ENCODE data around the gene STN1. TPM values are rescaled to one million over a fixed set of nuclear protein-coding genes. Genes with fewer than 3 reads are reported as not detected.

The STN1 gene
- total and polyA plus RNA-seq, 9 of the 15 experiments (the other 6 are each of a cell fraction or from before 2014, with no cell fraction given): 9.1 to 19.6 (median 13.8) TPM

DNA sequence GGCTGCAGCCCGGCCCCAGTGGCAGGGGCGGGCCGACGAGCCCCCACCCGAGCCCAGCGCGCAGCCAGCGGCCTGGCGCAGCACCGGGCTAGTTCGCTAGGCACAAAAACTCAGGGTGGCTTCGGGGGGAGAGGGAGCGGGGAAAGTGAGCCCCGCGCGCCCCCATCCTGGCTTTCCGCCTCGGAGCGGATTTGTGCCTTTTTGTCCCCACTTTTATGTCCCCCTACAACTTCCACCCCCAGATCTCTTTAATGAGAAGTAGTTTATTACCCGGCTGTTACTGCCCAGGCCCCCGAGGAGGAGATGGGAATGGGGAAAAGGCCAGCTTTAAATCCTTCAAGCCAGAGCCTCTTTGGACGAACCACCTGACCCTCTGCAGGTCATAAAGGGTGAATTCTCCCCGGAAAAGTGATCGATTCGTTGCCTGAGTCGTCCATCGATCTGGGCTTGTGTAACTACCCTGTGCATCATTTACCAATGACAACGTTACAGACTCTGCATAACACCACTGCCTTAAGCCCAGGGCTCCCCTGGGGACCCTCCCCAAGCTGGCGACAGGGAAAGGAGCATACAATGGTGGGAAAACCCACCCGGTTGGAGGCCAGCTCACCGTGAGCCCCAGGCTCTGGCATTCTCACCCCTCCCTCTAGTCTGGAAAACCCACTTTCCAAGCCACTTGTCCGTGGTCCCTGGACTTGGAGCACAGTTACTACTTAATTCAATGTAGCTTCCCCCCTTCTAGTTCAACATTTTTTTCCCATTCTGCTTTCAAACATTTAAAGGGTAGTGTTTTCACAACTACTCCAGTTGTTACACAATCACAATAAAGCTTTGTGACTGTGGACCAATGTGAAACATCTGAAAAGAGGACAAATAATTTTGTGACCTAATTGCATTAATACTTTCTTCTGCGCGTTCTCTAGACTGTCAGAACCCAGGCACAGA lies 61.9 kb downstream of the STN1 start:
- ATAC-seq: no peak
- H3K4me3 ChIP-seq: no peak overlapping the region
- BruUV-seq (replicated peaks): no TSS peak
- no peaks in the 10 kb centered on the region for H4K20me1 ChIP-seq (replicated peaks; ENCODE audit: control insufficient read depth, insufficient read depth, low read length)
- DNase-seq (ENCODE audit: extremely low read depth in 1 of 4, low spot score in 3 of 4): no peak
- no peak overlapping the region for H3K4me2 ChIP-seq (ENCODE audit: insufficient read depth, low read length)
- ChIA-PET POLR2A (no interaction called here), CTCF (ENCODE audit: low intra/inter-chr PET ratio) (no interaction called here)
- no peaks in the 10 kb centered on the region for H3K9me1 ChIP-seq (ENCODE audit: control insufficient read depth, insufficient read depth, low read length)
- H2AFZ ChIP-seq (ENCODE audit: low read depth, low read length): no peak overlapping the region
- H3K36me3 ChIP-seq (ENCODE audit: control insufficient read depth, insufficient read depth, low read length): no peaks in the 10 kb centered on the region
- H3K4me1 ChIP-seq (replicated peaks in 1 of 2; ENCODE audit: control insufficient read depth in 2 of 2, insufficient read depth in 2 of 2, low read length in 2 of 2): peaks cover 0 to 7% of the 10 kb centered on the region in 2 experiments; a peak in 1 of 5 replicates
- in situ Hi-C loops (cut with MboI): loop anchor here (25.0 kb wide), 1 partner anchor 269 kb away; no protein-coding TSS in a partner anchor
- TF ChIP-seq, protein P1, sequence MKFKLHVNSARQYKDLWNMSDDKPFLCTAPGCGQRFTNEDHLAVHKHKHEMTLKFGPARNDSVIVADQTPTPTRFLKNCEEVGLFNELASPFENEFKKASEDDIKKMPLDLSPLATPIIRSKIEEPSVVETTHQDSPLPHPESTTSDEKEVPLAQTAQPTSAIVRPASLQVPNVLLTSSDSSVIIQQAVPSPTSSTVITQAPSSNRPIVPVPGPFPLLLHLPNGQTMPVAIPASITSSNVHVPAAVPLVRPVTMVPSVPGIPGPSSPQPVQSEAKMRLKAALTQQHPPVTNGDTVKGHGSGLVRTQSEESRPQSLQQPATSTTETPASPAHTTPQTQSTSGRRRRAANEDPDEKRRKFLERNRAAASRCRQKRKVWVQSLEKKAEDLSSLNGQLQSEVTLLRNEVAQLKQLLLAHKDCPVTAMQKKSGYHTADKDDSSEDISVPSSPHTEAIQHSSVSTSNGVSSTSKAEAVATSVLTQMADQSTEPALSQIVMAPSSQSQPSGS (CRISPR knock-in tag; IDR thresholded peaks at IDR 0.05): no peak
- TF ChIP-seq HNRNPUL1 (IDR thresholded peaks at IDR 0.05; ENCODE audit: low read length): no peak
- no peak for TF ChIP-seq ZNF316 (IDR thresholded peaks at IDR 0.05)
- no peak for TF ChIP-seq RBM15 (IDR thresholded peaks at IDR 0.05; ENCODE audit: insufficient read depth, low read length)
- H3K9me3 ChIP-seq (replicated peaks; ENCODE audit: control insufficient read depth, insufficient read depth, low read depth, low read length): no peaks in the 10 kb centered on the region
- FAIRE-seq: no peak
- intact Hi-C loops (cut with micrococcal nuclease): loop anchor here (5.0 kb wide), 1 partner anchor 124 kb away; no protein-coding TSS in a partner anchor
- H3K9ac ChIP-seq (ENCODE audit: insufficient read depth in 1 of 2, low read depth in 2 of 2, low read length in 2 of 2): no peak overlapping the region
- no peaks in the 10 kb centered on the region for H3K79me2 ChIP-seq (ENCODE audit: control insufficient read depth, insufficient read depth, low read length)
- H3K27me3 ChIP-seq (ENCODE audit: control insufficient read depth in 2 of 2, insufficient read depth in 2 of 2, low read length in 2 of 2): peaks cover 7 to 40% of the 10 kb centered on the region in 2 experiments
- H3K27ac ChIP-seq (ENCODE audit: extremely low read depth, low read depth, low read length): no peak overlapping the region
- WGBS (ENCODE audit: insufficient coverage, low coverage, missing lambda C conversion rate): 4% methylated on average over 13 of the region's 34 CpGs

Measured in K562 (cell line).